GM10266 (cell line): ENCODE data around the gene ZNF318.
A peak's percentile ranks its signal among the peaks of the same experiment; 100 is the strongest.
"Not testable (repeated sequence)": the region's sequence is repeated elsewhere in the genome, so short reads cannot be mapped to it uniquely, and the experiment has no call there.

Experiments
- DNase-seq: peaks from one replicate; pipeline ENCODE4 v3.0.0; 2012; ENCODE audit errors: extremely low spot score
- TF ChIP-seq, protein P1 (sequence below): IDR thresholded peaks from 2 replicates; pipeline ENCODE4 v1.5.1; 2012; ENCODE audit warnings: mild to moderate bottlenecking, low read depth; ENCODE audit not compliant: control insufficient read depth, insufficient read depth; ENCODE audit errors: missing control alignments

Gene ZNF318

DNA sequence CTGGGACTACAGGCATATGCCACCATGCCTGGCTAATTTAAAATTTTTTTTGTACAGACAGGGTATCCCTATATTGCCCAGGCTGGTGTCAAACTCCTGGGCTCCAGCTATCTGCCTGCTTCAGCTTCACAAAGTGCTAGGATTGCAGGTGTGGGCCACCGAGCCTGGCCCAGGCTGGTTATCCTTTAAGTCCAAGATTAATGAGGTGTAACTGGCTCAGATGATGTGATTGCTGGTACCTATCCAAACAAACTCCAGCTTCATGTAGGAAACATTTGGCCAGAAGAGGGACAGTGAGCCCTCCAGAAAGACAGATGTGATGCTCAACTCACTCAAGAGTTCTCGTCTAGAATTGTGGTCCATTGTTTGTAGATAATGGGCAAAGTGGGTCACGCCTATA is 9.2 kb upstream of the ZNF318 start:
- TF ChIP-seq, protein P1, sequence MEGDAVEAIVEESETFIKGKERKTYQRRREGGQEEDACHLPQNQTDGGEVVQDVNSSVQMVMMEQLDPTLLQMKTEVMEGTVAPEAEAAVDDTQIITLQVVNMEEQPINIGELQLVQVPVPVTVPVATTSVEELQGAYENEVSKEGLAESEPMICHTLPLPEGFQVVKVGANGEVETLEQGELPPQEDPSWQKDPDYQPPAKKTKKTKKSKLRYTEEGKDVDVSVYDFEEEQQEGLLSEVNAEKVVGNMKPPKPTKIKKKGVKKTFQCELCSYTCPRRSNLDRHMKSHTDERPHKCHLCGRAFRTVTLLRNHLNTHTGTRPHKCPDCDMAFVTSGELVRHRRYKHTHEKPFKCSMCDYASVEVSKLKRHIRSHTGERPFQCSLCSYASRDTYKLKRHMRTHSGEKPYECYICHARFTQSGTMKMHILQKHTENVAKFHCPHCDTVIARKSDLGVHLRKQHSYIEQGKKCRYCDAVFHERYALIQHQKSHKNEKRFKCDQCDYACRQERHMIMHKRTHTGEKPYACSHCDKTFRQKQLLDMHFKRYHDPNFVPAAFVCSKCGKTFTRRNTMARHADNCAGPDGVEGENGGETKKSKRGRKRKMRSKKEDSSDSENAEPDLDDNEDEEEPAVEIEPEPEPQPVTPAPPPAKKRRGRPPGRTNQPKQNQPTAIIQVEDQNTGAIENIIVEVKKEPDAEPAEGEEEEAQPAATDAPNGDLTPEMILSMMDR = no peak
- no peak for DNase-seq

- DNase-seq = no peak
- TF ChIP-seq, protein P1 = no peak
Observed at GRCh38 chr6:43377710-43378229, 8.3 kb upstream of the ZNF318 start.

- TF ChIP-seq, protein P1 = no peak
- DNase-seq = no peak
Observed at GRCh38 chr6:43376551-43376981, 7.1 kb upstream of the ZNF318 start.

- TF ChIP-seq, protein P1 = no peak
Observed at GRCh38 chr6:43375693-43376092, 6.2 kb upstream of the ZNF318 start.

DNA sequence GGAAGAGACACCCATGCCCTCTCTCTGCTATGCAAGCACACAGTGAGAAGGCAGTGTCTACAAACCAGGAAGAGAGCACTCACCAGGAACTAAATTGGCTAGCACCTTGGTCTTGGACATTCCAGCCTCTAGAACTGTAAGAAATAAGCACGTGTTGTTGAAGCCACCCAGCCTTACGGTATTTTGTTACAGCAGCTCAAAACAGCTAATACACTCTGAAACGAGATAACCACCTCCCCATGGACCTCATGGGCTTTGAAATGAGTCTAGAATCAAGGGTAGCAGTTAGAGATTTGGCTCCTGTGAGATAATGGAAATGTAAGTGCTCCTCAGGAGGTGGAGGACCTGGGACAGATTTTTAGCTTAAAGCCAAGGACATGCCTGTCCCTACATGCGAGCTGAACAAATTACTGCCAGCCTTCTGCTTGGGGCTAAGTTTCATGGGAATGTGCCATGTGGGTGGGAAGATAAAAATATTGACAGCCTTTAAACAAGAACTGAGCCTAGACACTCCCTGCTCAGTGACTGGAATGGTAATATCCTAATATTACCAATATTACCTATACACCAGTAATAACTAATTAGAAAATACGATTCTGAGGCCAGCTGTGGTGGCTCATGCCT is 3.9 kb upstream of the ZNF318 start:
- no peak for DNase-seq
- TF ChIP-seq, protein P1 = no peak

More at GRCh38 chr6:43375693-43376092, 6.2 kb upstream of the ZNF318 start:
- DNase-seq = no peak

GRCh38 chr6:43370003-43370580 is 645 bp upstream of the ZNF318 start:
- DNase-seq = not testable (repeated sequence)

- TF ChIP-seq, protein P1 = no peak
- DNase-seq = peak; percentile 34
Observed at GRCh38 chr6:43368259-43369160, 937 bp downstream of the ZNF318 start.
